NCI-H187 (cell line): Measurements from ENCODE around the gene GLOD4.
A peak's percentile ranks its signal among the peaks of the same experiment; 100 is the strongest.
"Not testable (repeated sequence)": the region's sequence is repeated elsewhere in the genome, so short reads cannot be mapped to it uniquely, and the experiment has no call there.

Experiments
- DNase-seq, 2 experiments: peaks; one replicate each; lab custom pipeline; 2025; lab: John Stamatoyannopoulos, UW

GLOD4 gene

GRCh38 chr17:802901-803881, 21.1 kb upstream of the GLOD4 start:
- DNase-seq = no peak

- DNase-seq = no peak
Observed at GRCh38 chr17:802481-802880, 20.4 kb upstream of the GLOD4 start.

GRCh38 chr17:801660-802059, 19.6 kb upstream of the GLOD4 start:
- no peak for DNase-seq

- DNase-seq = no peak
Observed at GRCh38 chr17:800446-801242, 18.6 kb upstream of the GLOD4 start.

GRCh38 chr17:799261-799660, 17.2 kb upstream of the GLOD4 start:
- DNase-seq = no peak

- DNase-seq = no peak
Observed at GRCh38 chr17:798246-798645, 16.2 kb upstream of the GLOD4 start.

- DNase-seq = no peak
Observed at GRCh38 chr17:797236-797840, 15.3 kb upstream of the GLOD4 start.

GRCh38 chr17:796609-797008, 14.5 kb upstream of the GLOD4 start:
- no peak for DNase-seq

- DNase-seq = no peak
Observed at GRCh38 chr17:795721-796120, 13.6 kb upstream of the GLOD4 start.

GRCh38 chr17:795276-795675, 13.2 kb upstream of the GLOD4 start:
- DNase-seq = no peak

GRCh38 chr17:794876-795275, 12.8 kb upstream of the GLOD4 start:
- DNase-seq = peak; percentile 1 to 35

GRCh38 chr17:792277-792676, 10.2 kb upstream of the GLOD4 start:
- no peak for DNase-seq

GRCh38 chr17:791829-792228, 9.7 kb upstream of the GLOD4 start:
- DNase-seq = no peak

- DNase-seq = not testable (repeated sequence)
Observed at GRCh38 chr17:790874-791247, 8.8 kb upstream of the GLOD4 start.

- not testable (repeated sequence) for DNase-seq
Observed at GRCh38 chr17:789931-790873, 8.1 kb upstream of the GLOD4 start.

GRCh38 chr17:789160-789840, 7.2 kb upstream of the GLOD4 start:
- no peak for DNase-seq

- no peak for DNase-seq
Observed at GRCh38 chr17:788551-788950, 6.5 kb upstream of the GLOD4 start.

- DNase-seq = no peak
Observed at GRCh38 chr17:787641-788221, 5.7 kb upstream of the GLOD4 start.

GRCh38 chr17:785901-786300, 3.8 kb upstream of the GLOD4 start:
- DNase-seq = not testable (repeated sequence)

GRCh38 chr17:784143-784542, 2.1 kb upstream of the GLOD4 start:
- no peak for DNase-seq
